HG03354 (cell line): ENCODE measurements around the gene LDLRAD3.
A peak's percentile ranks its signal among the peaks of the same experiment; 100 is the strongest.

Source experiments
- ATAC-seq: cut with Tn5 transposase; IDR thresholded peaks from one replicate; pipeline ENCODE4 v1.9.1; 2021; ENCODE audit warnings: mild to moderate bottlenecking; ENCODE audit not compliant: unreplicated experiment, poor library complexity, severe bottlenecking

LDLRAD3 gene

DNA sequence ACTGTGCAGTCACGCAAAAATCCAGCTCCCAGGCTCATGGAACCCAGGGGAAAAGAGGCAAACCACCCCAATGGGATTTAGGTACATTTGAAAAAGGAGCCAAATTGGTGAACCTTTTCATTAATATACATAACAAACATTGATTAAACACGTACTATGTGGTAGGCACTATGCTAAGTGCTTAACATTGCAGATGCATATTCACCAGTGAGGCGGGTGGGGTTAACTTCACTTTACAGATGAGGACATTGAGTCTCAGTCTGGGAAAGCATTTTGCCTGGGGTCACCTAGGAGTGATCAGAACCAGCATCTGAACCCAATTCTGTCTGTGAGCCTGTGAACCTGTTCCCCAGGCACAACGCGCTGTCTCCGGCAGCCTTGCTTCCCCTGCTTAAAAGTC is 199.0 kb downstream of the LDLRAD3 start:
- ATAC-seq = no peak

DNA sequence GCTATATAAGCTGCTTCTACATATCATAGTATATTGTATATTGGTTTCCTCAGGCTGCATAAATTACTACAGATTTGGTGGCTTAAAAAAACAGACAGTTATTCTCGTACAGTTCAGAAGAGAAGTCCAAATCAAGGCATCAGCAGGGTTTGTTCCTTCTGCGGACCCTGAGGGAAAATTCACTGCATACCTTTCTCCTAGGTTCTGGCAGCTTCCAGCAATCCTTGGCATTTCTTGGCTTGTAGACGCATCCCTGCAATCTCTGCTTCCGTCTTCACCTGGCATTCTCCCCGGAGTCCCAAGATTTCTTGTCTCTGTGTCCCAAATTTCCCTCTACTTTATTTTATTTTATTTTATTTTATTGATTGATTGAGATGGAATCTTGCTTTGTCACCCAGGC is 202.6 kb downstream of the LDLRAD3 start:
- no peak for ATAC-seq

DNA sequence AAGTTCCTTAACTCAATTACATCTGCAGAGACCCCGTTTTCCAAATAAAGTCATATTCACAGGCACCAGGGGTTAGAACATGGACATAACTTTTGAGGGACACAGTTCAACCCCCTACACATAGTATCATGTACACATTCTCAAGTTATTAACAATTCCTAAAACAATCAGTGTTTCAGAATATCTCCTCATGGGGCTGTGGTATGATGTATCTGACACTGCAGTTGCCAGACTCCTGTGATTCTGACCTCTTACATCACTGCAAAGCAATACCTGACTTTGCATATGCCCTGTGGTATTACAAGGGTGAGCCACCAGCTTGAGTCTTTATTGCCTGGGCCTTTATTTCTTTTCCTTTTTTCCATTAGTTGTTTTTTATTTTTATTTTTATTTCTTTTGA is 203.6 kb downstream of the LDLRAD3 start:
- ATAC-seq = no peak

DNA sequence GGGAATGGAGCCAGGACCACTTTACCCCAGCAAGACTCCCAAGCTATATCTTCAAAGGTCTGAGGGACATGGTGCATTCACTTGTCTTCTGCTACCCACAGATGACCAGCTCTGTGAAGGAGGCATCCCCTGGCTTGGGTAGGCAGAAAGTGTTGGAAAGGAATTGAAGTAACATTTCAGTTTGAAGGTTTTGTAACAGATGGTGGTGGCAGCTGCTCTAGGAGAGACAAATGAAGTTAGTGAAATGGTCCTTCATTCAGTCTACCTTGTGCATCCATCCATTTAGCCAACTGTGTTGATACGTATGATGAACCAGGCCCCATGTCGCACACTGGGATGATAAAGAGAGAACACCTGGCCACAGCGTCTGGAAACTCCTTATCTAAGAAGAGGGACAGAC is 204.8 kb downstream of the LDLRAD3 start:
- ATAC-seq = no peak

DNA sequence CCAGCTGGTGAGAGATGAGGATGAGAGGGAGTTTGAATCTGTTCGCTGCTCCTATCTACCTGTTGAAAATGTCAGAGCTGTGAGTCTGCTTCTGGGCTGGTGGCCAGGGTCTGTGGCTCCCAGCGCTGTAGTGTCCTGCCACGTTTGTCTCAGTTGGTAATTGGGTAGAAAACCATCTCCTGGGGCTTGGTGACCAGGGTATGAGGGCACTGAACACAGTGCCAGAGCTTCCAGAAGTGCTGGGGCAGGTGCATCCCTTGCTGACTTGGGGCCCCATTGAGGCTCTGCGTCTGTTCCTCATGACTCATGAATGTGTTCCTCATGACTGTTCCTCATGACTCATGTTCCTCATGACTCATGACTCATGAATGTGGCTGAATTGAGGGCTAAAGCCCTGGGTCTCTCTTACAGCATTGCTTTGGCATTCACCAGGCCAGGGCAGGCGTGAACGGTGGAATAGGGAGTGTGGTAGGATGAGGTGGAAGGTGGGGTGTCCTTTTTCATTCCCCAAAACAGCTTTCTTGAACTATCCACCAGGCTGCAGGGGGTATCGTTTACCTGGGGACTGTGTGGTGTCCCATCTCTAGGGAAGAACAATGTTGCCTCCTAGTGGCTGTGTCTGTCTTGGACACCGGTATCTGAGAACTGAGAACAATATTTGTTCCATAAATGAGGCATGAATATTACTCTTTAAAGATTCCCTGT is 205.8 kb downstream of the LDLRAD3 start:
- peak; percentile 89 for ATAC-seq

DNA sequence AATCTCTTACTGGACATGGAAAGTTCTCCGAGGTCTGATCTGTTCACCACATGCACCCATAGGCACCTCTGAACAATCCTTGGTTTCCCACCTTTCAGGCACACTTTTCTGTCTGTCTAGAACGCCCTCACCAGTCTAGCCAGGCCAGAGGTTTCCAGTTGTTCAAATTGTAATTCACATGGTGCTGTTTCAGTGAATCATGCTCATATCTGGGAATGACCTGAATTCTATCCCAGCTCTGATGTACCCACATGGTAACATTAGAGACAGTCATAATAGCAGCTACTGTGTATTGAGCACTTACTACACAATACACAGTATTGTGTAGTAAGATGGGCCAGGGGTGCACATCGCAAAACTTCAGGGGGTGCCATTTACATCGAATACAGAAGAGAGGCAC is 207.1 kb downstream of the LDLRAD3 start:
- ATAC-seq = no peak

DNA sequence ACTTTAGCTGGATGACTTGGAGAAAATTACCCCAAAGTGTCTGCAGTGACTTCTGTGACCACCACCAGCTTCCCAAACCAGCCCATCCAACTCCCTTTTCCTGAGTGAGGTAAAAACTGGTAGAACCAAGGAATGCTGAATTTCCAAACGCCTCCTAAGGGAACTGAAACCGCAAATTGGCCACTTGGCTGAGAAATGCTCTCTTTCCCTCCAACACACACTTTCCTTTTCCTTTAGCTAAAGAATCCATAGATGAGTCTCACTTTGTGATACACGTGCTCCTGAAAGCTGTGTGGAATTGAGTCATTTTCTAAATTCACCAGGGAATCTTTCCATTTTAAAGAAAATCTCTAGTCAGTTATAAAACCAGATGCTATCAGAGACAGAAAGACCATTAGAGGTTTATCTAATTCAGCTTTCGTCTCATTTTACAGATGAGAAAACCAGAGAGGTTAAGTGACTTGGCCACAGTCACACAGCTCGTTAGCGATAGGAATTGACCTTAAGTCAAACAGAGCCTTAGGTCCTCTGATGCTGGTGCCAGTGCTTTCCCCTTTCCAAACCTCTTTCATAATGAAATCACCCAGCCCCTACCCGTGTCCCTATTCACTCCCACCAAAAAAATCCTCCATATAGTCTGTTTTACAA is 208.2 kb downstream of the LDLRAD3 start:
- ATAC-seq = no peak

DNA sequence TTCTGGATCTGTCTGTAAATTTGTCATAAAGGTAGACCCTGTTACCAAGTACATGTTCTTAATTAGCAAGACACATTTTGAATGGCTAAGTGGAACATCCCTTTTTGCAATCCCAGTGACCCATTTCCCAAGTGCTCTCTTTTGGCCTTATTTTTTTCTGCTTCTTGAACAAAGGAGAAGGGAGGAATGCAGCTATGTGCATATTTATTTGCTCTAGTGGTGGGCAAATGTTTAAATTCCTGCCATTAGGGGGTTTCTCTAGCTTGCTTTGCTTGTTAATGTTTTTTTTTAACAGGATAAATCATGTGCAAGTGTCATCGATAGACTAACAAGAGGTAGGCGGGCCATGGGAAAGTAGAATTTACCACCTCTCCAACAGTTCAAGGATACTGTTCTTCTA is 209.7 kb downstream of the LDLRAD3 start:
- no peak for ATAC-seq

DNA sequence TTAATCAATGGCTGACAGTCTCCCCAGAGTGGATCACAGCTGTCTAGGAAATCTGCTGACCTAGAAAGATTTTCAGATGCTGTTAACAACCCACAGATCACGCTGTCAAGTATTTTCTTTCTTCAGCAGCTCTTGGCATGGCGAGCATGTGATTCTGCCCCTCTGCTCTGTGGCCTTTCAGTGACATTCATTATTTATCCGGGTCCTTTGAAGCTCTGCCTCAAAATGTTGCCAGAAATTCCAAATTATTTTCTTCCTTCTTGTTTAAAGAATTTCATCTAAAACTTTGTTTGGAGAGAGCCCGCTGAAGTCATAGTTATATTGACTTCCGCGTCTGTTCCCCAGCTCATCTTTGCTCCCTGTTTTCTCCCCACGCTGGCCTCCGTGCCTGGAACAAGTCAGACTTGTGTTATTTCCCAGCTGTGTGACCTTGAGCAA is 211.3 kb downstream of the LDLRAD3 start:
- no peak for ATAC-seq

DNA sequence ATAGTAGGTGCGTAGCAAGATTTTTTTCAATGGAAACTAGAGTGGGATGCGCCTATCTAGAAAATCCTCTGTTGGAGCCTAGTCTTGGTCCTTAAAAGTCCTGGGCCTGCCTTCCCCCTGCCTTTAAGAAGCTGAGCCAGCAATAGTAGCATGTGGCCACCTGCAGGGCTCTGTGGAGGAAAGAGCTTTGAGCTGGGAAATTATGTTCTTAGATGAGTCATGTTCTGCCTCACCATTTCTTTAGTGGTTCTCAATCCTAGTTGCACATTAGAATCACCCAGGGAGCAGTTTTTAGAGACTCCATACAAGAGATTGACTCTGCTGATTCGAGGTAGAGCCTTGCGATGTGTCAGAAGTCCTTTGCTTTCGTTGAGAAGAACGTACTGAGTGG is 211.9 kb downstream of the LDLRAD3 start:
- no peak for ATAC-seq

DNA sequence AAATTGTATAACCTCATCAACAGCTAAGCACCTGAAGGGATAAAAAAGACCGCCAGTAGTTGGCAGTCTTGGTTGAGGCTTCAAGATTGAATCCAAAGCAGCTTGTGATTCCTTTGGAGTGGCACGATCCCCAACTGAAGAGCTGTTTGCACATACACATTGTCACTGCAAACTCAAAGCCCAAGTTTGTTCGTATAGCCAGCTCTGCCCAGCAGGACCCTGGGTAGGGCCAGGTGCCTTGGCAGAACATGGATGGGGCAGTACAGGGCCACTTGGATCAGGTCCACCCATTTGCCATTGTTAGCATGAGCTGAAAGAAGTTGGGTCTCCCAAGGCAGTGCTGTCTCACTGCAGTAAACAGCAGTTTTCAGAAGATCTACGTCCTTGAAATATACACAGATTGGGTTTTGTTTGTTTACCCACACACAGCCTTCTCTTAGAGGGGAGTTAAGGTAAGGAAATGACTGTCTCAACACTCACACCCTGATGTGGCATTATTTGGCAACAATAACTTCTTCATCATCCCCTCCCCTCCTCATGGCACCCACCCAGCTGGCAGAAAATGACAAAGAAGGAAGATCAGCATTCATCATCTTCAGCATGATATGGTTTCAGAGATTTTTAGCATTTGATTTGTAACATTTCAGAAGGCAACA is 212.4 kb downstream of the LDLRAD3 start:
- ATAC-seq = no peak

DNA sequence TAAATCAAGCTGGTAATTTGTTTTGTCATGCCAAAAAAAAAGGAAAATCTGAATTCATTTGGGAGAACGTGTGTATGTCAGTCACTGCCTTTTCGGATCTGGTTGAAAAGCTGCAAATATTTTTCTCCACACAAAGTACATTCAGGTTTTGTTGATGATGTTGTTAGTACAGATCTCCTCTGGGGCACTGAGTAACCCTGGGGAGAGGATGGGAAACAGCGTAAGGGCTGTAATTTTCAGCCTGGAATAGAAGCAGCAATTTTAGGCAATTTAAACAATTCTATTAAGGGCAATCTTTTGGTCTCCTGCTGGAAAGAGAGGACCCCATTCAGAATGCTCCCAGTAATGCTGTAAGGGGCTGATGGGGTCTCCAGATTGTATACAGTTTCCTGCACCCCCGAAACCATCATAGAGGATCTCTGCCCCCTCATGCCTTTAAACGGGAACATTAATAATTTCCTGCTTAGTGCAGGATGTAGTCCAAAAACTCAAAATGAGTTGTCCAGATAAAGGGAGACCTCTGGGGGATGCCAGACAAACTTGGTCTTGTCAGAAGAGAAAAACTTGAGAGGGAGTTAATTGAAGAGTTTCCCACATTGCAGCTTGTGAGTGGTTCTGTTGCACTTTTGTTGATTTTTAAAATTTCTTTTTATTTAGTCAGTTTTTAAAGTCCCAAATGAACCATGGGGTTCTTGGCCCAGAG is 213.1 kb downstream of the LDLRAD3 start:
- no peak for ATAC-seq

DNA sequence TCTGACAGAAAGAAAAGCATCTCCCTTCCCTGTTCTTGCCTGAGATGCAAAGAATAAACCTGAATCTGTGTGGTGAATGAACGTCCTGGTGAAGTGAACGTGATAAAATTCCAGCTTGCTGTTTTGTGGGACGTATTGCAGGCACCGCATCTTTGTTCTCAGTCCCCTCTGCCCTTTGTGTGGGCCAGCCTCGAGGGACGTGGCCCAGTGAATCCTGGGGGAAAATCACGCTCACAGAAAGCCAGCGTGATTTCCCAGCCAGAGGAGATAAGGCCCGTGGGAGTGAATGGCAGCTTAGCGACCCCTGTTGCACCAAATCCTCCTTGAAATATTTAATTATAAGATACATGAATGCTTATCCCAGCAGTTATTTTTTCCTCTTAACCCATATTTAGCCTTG is 216.2 kb downstream of the LDLRAD3 start:
- no peak for ATAC-seq

DNA sequence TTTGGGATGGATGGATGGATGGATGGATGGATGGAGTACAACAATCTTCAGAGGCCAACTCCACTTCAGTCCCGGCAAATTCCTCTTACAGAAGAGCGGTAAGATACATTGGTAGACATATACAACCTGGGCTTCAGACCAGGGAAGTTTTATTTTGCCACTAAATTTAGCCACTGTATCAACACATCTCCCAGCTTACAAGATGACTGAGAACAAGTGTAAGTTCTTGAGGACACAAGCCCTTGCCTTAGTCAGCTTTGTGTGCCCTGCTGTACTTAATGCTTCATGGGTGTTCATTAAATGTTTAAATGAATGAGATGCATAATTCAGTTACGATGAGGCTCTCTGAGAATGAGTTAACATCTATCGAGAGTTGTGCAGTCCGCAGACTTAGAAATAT is 217.7 kb downstream of the LDLRAD3 start:
- ATAC-seq = no peak

DNA sequence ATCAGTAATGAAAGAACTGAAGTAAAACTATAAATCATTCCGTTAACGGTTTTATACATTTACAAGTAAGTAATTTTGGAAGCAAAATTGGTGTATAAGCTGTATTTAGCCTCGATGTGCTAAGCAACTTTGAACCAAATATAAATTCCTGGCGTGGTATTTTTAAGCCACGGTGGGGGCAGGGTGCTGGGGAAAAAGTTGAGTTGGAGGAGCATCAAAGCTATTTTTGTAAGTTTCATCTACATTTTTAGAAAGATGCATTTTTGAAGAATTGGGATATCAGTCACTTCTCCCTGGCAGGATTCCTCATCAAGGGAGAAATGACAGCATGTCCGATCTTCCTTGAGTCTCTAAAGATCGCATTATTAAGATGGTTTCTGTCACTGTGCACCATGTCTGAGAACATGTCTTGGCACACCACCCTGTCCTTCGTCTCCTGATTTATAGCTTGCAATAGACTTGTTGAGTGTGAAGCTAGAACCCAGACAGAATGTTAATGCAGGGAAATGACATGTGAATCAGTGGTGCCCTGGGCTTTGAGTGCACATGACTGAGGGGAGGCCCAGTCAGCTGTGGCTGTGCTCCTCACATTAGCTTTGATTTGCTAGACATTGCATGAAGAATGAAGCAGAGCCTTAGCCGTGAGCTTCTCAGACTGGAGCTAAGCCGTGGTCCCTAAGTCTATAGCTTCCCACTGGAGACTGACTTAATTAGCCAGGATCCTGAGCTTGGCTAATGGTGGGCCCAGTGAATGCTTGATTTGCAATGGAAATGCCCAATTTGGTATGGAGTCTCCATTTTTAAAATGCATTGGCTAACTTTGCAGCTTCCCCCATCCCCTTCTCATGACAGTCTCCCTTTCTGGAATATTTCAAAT is 218.4 kb downstream of the LDLRAD3 start:
- no peak for ATAC-seq

DNA sequence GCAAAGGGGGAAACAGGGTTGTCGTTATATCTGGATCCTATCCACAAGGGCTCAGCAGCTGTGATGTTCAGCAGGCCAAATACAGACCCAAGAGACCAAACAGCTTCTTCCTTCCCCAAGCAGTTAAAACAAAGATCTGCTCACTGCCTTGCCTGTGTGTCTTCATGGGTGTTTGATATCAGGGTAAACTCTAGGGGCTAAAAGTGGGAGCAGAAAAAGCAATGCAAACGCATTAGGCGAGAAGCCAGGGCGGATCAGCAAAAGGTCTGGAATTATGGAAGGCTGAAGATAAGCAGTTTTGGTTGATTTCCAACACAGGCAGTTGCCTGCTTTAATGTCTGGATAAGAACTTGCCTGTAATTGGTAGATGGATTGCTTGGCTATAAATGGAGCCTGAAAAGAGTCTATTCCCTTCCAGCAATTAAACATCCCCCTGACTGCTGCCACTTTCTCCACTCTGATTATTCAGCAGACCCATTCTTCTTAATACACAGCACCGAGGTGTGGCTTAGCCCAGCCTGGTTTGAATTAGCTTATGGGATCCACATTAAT is 219.1 kb downstream of the LDLRAD3 start:
- ATAC-seq = no peak

DNA sequence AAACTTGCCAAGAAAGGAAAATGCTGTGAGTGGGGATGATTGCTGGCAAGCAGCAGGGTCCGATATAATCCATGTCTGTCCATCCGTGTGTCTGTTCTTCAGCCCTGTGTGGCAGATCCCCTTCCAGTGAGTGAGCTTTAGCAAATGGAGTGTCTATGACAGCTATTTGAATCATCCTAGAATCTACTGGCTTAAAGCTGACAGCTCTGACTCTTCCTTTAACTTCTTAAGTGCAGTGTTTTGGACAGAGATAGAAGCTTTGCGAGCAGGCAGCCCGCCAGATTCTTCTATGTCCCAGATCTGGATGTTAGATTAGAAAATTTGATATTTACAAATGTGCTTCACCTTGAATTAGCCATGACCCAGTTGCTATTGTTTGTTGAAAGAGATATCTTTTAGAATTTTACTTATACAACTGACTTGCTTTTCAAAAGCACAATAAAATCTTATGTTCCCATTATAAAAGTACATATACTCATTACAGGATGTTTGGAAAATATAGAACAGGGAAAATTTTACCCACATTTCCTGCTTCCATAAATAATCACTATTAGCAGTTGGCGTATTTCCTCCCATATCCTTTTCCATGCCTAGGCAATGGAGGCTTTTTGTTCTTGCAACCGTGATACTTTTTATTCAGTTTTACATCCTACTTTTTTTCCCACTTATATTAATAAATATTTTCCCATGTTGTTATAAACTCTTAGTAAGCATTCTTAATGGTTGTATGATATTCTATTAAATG is 220.8 kb downstream of the LDLRAD3 start:
- no peak for ATAC-seq

DNA sequence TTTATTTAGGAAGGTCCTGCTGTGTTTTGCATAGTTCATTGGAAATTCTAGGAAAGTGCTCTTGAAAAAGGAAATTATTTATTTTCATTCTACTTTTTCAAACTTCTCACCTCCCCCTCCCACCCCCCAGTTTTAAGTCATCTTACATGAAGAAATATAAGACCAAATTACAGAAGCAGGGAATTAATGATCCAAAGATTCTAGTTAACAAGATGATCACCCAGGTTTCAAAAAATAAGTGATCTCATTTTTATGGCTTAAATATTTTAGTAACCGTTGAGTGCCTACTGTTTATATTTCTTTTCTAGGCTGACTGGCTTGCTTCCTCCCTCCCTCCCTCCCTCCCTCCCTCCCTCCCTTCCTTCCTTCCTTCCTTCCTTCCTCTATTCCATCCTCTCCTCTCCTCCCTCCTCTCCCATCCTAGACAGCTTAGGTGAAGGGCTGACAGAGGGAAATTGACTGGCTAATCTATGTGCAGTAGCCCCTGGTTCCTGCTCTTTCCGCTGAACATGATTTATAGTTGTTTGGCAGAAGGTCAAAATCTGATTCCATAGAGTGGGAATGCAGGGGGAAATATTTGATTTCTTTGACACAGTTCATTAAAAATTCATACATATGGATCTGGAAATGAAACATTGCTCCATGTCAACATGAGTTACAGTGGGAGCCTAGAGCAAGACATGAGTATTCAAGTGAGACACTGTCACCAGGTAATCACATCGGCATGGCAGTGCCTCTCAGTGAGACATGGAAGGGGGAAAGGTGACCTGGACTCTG is 221.9 kb downstream of the LDLRAD3 start:
- ATAC-seq = no peak
